AG10803 (cell line): ENCODE data around the gene ZNF329.

Experiments
- DNase-seq: peaks from one replicate; pipeline ENCODE4 v3.0.0; 2010; ENCODE audit warnings: low read depth
- H3K4me3 ChIP-seq: 2 replicates; pipeline ENCODE4 v1.5.1; 2011; ENCODE audit warnings: mild to moderate bottlenecking, low read length, control low read depth
- CTCF ChIP-seq: conservative IDR thresholded peaks from 2 replicates; pipeline ENCODE4 v1.5.1; 2011; ENCODE audit warnings: mild to moderate bottlenecking, low read length, control low read depth, inconsistent platforms

The ZNF329 gene

DNA sequence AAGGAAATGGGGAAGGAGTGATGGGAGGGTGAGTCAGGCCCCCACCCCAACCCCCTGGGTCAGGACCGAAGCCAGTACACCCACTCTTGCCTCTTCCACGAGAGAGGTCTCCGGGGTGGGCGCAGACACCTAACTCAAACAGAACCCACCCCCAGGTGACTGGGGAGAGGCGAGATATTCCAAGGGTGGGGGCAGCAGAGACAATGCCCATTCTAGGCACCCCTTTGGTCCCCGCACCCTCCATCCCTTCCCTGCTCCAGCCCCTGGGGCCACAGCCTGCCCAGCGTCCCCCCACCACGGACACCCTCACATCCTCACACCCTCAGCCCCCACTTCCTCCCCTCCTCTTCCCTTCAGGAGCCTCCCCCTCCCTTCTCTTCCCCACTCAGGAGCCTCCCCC is 53.2 kb downstream of the ZNF329 start:
- no peak for DNase-seq
- TF ChIP-seq CTCF = no peak
- H3K4me3 ChIP-seq = peak overlapping the region; percentile 79

DNA sequence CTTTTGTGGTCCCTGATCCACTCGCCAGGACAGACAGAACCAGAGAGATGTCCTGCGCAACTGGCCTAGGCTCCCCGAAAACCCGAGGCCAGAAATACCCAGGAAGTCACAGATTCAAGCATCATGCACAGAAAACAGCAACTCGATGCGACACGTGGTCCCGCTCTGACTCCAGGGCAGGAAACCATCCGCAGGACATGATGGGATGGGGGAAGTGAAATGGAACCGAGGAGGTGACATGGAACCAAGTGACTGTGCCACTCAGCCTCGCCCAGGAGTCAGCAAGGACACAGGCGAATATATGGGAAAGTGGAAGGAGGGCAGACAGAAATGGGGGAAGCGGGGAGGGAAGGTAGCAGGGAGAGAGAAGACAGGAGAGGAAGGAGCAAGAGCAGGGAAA is 53.7 kb downstream of the ZNF329 start:
- no peak overlapping the region for H3K4me3 ChIP-seq
- DNase-seq = no peak
- TF ChIP-seq CTCF = no peak

DNA sequence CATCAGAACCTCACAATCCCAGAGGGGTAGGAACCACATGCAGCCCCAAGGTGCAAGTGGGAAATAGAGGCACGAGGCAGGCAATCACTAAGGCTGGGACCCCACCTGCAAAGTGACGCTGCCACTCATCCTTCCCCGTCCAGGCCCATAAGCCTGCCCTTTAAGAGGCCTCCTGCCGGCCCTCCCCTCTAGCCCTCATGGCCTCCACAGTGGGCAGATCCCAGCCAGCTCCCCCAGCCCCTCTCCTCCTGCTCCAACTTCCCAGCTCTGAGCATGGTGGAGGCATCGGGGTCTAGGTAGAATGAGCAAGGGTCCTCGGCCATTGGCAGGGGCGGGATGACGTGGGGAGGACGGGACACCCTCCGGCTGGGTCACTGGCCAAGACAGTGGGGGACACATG is 55.3 kb downstream of the ZNF329 start:
- no peak overlapping the region for H3K4me3 ChIP-seq
- TF ChIP-seq CTCF = no peak
- no peak for DNase-seq

- TF ChIP-seq CTCF = no peak
- H3K4me3 ChIP-seq = no peak overlapping the region
- DNase-seq = no peak
Measured at GRCh38 chr19:58093071-58093470, 57.5 kb downstream of the ZNF329 start.

GRCh38 chr19:58091251-58091995 is 59.2 kb downstream of the ZNF329 start:
- DNase-seq = no peak
- no peak for TF ChIP-seq CTCF
- H3K4me3 ChIP-seq = no peak overlapping the region

- H3K4me3 ChIP-seq = no peak overlapping the region
Measured at GRCh38 chr19:58089846-58090245, 60.7 kb downstream of the ZNF329 start.

More at GRCh38 chr19:58089846-58090245, 60.7 kb downstream of the ZNF329 start:
- no peak for DNase-seq
- TF ChIP-seq CTCF = no peak
